Vagina (tissue), 2 donors: ENCODE results near the gene COL17A1.

Experiments
- POLR2AphosphoS5 ChIP-seq, 2 donors: sonication (generic); formaldehyde crosslinking; IDR thresholded peaks; one replicate each; pipeline ENCODE4 v1.9.0; 2017; ENCODE audit warnings: antibody characterized with exemption in 2 of 2, mild to moderate bottlenecking in 2 of 2, low read depth in 1 of 2; ENCODE audit not compliant: insufficient read depth in 1 of 2
- TF ChIP-seq, protein P1 (sequence below), 3 experiments: fragments of 450-650 bp in 2 of 3; fragments of 200-600 bp in 1 of 3; sonication (generic) in 1 of 3; IDR thresholded peaks; one replicate each; pipeline ENCODE4 v1.5.1; 2017 to 2019; ENCODE audit warnings: antibody characterized with exemption in 3 of 3, mild to moderate bottlenecking in 2 of 3, moderate library complexity in 2 of 3

DNA sequence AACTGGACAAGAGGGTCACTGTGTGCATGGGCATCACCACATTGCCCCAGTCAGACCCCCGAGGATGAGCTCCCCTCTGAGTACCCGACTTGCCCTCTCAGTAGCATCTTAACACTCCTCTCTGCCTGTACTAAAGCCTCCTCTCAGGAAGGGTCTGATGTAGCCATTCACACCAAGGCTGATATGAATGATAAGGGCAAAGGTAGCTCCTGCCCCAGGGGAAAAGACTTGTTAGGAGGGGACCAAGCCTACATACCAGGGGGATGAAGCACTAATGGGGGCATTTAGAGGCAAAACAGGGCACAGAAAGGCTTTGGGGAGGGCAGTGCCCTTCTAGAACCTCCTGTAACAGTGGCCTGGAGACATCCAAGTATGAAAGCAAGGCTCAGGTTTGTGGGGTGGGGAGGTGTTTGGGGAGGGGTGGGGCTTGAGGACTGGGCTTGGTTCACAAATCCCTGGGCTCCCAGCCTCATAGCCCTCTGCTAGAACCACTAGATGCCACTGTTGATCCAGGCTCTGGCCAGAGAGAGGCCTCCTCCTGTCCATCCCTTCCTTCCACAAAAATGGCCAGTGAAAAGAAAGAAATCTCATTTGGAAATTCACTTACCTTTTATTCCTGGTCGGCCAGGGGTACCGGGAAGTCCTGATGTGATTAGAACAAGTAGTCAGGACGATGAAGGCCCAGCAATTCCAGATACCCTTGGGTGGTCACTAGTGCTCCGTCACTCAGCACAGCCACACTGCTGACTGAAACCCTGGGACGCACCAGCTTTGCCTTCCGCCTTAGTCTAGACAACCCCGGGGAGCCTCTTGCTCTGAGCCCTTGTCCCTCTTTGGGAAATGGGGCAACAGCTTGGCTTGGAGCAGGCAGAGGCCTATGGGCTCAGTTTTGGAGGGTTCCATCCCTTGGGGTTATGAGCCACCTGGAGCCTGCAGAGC lies 40.3 kb downstream of the COL17A1 start:
- TF ChIP-seq, protein P1, sequence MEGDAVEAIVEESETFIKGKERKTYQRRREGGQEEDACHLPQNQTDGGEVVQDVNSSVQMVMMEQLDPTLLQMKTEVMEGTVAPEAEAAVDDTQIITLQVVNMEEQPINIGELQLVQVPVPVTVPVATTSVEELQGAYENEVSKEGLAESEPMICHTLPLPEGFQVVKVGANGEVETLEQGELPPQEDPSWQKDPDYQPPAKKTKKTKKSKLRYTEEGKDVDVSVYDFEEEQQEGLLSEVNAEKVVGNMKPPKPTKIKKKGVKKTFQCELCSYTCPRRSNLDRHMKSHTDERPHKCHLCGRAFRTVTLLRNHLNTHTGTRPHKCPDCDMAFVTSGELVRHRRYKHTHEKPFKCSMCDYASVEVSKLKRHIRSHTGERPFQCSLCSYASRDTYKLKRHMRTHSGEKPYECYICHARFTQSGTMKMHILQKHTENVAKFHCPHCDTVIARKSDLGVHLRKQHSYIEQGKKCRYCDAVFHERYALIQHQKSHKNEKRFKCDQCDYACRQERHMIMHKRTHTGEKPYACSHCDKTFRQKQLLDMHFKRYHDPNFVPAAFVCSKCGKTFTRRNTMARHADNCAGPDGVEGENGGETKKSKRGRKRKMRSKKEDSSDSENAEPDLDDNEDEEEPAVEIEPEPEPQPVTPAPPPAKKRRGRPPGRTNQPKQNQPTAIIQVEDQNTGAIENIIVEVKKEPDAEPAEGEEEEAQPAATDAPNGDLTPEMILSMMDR (IDR thresholded peaks at IDR 0.05): no peak
- no peak for TF ChIP-seq POLR2AphosphoS5 (IDR thresholded peaks at IDR 0.05; ENCODE audit: insufficient read depth in 1 of 2, low read depth in 1 of 2)
